ENCODE results near the gene WDR35. TPM values are rescaled to one million over a fixed set of nuclear protein-coding genes. Genes with fewer than 3 reads are reported as not detected.
"Not testable (repeated sequence)": the region's sequence is repeated elsewhere in the genome, so short reads cannot be mapped to it uniquely, and the experiment has no call there.

Gene WDR35
- total RNA-seq, 1 experiment from 2014 or later, result 18.6 TPM

- H3K9me3 ChIP-seq (replicated peaks), result no peaks in the 10 kb centered on the region
- no peaks in the 10 kb centered on the region for H3K27me3 ChIP-seq
- no peak overlapping the region for H3K4me3 ChIP-seq
- H3K27ac ChIP-seq, result no peak overlapping the region
- H3K4me1 ChIP-seq, result peaks cover 12% of the 10 kb centered on the region
- peaks cover 67% of the 10 kb centered on the region for H3K36me3 ChIP-seq
- DNase-seq, result no peak
These were observed 53.7 kb downstream of the WDR35 start for GRCh38 chr2:19936203-19936602.

DNA sequence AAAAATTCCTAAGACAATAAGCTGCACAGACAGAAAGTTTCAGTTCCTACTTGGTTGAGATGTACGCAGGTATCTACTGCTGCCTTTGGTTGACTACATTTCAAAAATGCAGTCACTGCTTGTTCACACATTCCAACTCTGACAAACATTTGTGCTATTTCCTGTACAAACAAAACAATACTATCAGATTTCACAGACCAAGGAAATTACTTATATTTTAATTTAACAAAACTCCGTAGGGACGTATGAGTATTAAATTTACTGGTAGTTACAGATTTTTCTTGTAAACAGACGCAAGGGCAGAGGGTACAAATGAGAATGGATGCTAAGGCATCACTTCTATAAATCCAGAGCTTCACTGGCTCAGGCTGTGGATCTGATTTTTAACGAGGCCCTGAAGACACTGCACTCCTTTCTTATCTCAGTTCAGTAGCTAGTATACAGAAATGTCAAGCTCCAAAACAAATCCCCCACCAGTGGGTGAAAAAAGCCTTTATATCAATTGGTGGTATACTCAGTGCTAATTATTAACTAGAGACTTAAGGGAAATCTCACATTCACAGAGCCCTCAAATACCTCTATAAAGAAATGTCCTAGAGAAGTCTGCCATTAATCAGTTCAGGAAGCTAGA, 56.4 kb downstream of the WDR35 start:
- H3K27ac ChIP-seq, result peak overlapping the region; percentile 33; the same call in 1 of the 2 replicates
- peaks cover 89% of the 10 kb centered on the region for H3K36me3 ChIP-seq
- DNase-seq, result no peak
- peaks cover 12% of the 10 kb centered on the region for H3K4me1 ChIP-seq
- H3K4me3 ChIP-seq, result no peak overlapping the region
- H3K27me3 ChIP-seq, result no peaks in the 10 kb centered on the region
- no peaks in the 10 kb centered on the region; the same call in 1 of the 2 replicates for H3K9me3 ChIP-seq (replicated peaks)

DNA sequence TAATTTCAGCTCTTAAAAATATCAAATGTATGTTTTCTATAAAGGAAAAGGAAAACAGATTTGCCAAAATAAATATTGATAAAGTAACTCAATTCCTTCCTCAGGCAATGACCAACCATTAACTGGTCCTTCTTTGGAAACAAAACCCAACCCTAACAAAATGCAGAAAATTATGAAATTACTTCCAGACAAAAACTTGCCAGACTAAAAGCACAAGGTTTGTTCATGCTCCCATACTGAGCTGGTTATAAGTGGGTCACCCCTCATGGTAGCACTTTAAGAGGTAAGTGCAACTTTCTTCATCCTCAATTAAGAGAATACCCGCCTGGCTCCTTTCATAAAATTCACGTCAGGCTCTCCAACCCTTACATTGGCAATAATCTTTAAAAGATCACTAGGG, 57.0 kb downstream of the WDR35 start:
- Histone ChIP-seq H3K4me3 (no peak overlapping the region), H3K36me3 (peaks cover 90% of the 10 kb centered on the region), H3K27me3 (no peaks in the 10 kb centered on the region), H3K4me1 (peaks cover 12% of the 10 kb centered on the region), H3K27ac (peak overlapping the region; percentile 33; the same call in 1 of the 2 replicates), H3K9me3 (replicated peaks) (peaks cover 4% of the 10 kb centered on the region)
- no peak for DNase-seq

GRCh38 chr2:19929226-19929625, 60.7 kb downstream of the WDR35 start:
- DNase-seq, result no peak
- peaks cover 13% of the 10 kb centered on the region for H3K9me3 ChIP-seq (replicated peaks)
- no peak overlapping the region for H3K4me3 ChIP-seq
- H3K36me3 ChIP-seq, result peaks cover 68% of the 10 kb centered on the region
- peaks cover 12% of the 10 kb centered on the region for H3K4me1 ChIP-seq
- no peak overlapping the region for H3K27ac ChIP-seq
- H3K27me3 ChIP-seq, result no peaks in the 10 kb centered on the region

GRCh38 chr2:19927816-19928215, 62.1 kb downstream of the WDR35 start:
- H3K4me3 ChIP-seq, H3K4me1 ChIP-seq, DNase-seq, H3K27ac ChIP-seq, H3K27me3 ChIP-seq: not testable (repeated sequence)
- H3K36me3 ChIP-seq, result peaks cover 57% of the 10 kb centered on the region
- H3K9me3 ChIP-seq (replicated peaks), result peaks cover 13% of the 10 kb centered on the region

DNA sequence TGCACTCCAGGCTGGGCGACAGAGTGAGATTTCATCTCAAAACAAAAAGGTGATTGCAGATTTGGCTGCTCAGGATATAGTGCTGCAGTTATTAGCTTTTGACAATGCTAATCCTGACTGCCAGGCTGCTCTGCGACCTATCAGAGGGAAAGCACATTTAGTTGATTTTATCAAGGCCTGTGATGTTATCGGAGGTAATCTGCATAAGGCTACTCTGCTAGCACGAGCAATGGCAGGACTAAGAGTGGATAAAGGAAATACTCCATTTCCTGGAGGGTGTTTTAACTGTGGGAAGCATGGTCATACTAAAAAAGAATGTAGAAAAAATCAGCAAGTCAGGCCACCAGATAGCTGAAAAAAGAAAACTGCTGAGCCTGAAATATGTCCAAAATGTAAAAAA, 65.4 kb downstream of the WDR35 start:
- Histone ChIP-seq H3K36me3 (peaks cover 29% of the 10 kb centered on the region), H3K9me3 (replicated peaks) (peaks cover 19% of the 10 kb centered on the region)
- H3K27ac ChIP-seq, H3K4me1 ChIP-seq, DNase-seq, H3K27me3 ChIP-seq, H3K4me3 ChIP-seq: not testable (repeated sequence)

DNA sequence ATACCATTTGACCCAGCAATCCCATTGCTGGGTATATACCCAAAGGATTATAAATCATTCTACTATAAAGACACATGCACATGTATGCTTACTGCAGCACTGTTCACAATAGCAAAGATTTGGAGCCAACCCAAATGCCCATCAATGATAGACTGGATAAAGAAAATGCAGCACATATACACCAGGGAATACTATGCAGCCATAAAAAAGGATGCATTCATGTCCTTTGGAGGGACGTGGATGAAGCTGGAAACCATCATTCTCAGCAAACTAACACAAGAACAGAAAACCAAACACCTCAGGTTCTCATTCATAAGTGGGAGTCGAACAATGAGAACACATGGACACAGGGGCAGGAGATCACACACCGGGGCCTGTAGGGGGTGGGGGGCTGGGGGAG, 67.7 kb downstream of the WDR35 start:
- H3K9me3 ChIP-seq (replicated peaks); H3K4me1 ChIP-seq; H3K4me3 ChIP-seq; H3K27me3 ChIP-seq; H3K27ac ChIP-seq; DNase-seq: not testable (repeated sequence)
- peaks cover 10% of the 10 kb centered on the region for H3K36me3 ChIP-seq

GRCh38 chr2:19916385-19916950, 73.4 kb downstream of the WDR35 start:
- H3K27ac ChIP-seq, result no peak overlapping the region

GRCh38 chr2:19914266-19914975, 75.5 kb downstream of the WDR35 start:
- no peaks in the 10 kb centered on the region for H3K27me3 ChIP-seq
- peaks cover 9% of the 10 kb centered on the region for H3K4me1 ChIP-seq
- no peak for DNase-seq
- H3K27ac ChIP-seq, result no peak overlapping the region
- H3K4me3 ChIP-seq, result no peak overlapping the region
- no peaks in the 10 kb centered on the region; the same call in 1 of the 2 replicates for H3K9me3 ChIP-seq (replicated peaks)
- H3K36me3 ChIP-seq, result no peaks in the 10 kb centered on the region; the same call in 1 of the 2 replicates

More at GRCh38 chr2:19916385-19916950, 73.4 kb downstream of the WDR35 start:
- H3K4me3 ChIP-seq, result no peak overlapping the region
- DNase-seq, result no peak
- H3K27me3 ChIP-seq, result no peaks in the 10 kb centered on the region
- peaks cover 2% of the 10 kb centered on the region for H3K9me3 ChIP-seq (replicated peaks)
- no peaks in the 10 kb centered on the region; the same call in 1 of the 2 replicates for H3K36me3 ChIP-seq
- H3K4me1 ChIP-seq, result peaks cover 7% of the 10 kb centered on the region

GRCh38 chr2:19911808-19912509, 77.9 kb downstream of the WDR35 start:
- Histone ChIP-seq H3K27ac (no peak overlapping the region), H3K36me3 (no peaks in the 10 kb centered on the region; the same call in 1 of the 2 replicates), H3K4me3 (no peak overlapping the region), H3K9me3 (replicated peaks) (no peaks in the 10 kb centered on the region), H3K27me3 (no peaks in the 10 kb centered on the region), H3K4me1 (peaks cover 9% of the 10 kb centered on the region)
- peak; percentile 57 to 69 for DNase-seq

- Histone ChIP-seq H3K4me3 (peak overlapping the region; percentile 90), H3K36me3 (no peaks in the 10 kb centered on the region), H3K27ac (peak overlapping the region; percentile 95), H3K4me1 (peaks cover 7% of the 10 kb centered on the region; the same call in 1 of the 2 replicates), H3K9me3 (replicated peaks) (no peaks in the 10 kb centered on the region), H3K27me3 (no peaks in the 10 kb centered on the region)
- no peak for DNase-seq
These were observed 87.6 kb downstream of the WDR35 start for GRCh38 chr2:19902216-19902740.

- H3K27ac ChIP-seq, result peak within 1 kb of the TSS; percentile 95
- no peaks in the 10 kb centered on the region for H3K36me3 ChIP-seq
- no peaks in the 10 kb centered on the region for H3K9me3 ChIP-seq (replicated peaks)
- peaks cover 7% of the 10 kb centered on the region; the same call in 1 of the 2 replicates for H3K4me1 ChIP-seq
- H3K27me3 ChIP-seq, result no peaks in the 10 kb centered on the region
- DNase-seq, result peak; percentile 96 to 98
- peak within 1 kb of the TSS; percentile 90 for H3K4me3 ChIP-seq
These were observed 88.3 kb downstream of the WDR35 start, which contains the start of gene TTC32 for GRCh38 chr2:19901442-19902215. TTC32 (minus strand) TSS chr2:19901983; CDS start chr2:19901854, 129 bp downstream.

DNA sequence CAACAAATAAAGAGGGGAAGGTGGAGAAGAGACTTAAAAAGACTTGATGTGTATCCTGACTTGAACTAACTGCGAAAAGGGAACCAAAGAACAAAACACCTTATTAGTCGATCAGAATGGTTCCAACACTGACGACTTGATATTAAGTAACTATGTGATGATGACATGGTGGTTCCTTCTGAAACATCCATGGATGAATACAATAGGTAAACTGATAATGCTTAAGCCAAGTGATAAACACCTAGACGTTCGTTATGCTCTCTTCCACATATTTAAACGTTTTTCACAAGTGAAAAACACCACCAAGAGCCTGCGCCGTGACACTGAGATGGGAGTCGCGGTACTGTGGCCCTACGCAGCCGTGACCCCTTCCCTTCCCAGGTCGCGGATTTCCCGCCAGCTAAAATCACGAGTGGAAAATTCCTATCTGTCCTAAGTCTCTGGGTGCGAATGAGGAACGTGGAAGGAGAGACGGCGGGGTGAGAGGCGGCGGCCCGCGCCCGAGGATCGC, 88.9 kb downstream of the WDR35 start:
- Histone ChIP-seq H3K9me3 (replicated peaks) (no peaks in the 10 kb centered on the region), H3K4me3 (peak overlapping the region; percentile 90), H3K4me1 (peaks cover 7% of the 10 kb centered on the region; the same call in 1 of the 2 replicates), H3K27ac (peak overlapping the region; percentile 95), H3K36me3 (peaks cover 2% of the 10 kb centered on the region; the same call in 1 of the 2 replicates), H3K27me3 (no peaks in the 10 kb centered on the region)
- DNase-seq, result no peak
